Esophagus squamous epithelium (tissue), 5 donors: ENCODE data around the gene BANF1. TPM values are rescaled to one million over a fixed set of nuclear protein-coding genes. Genes with fewer than 3 reads are reported as not detected.

Experiments
- DNase-seq: peaks from one replicate; lab custom pipeline; 2025; lab: John Stamatoyannopoulos, UW
- H3K27ac ChIP-seq, 4 donors: fragments of 200-600 bp; sonication (generic); one replicate each; pipeline ENCODE4 v1.5.1; 2016 to 2019; ENCODE audit warnings: mild to moderate bottlenecking in 1 of 4
- H3K27me3 ChIP-seq, 4 donors: fragments of 200-600 bp; sonication (generic); 1 replicate in 3 of 4; 2 replicates in 1 of 4; pipeline versions ENCODE4 v1.5.1 to v1.6.0; 2017 to 2021; ENCODE audit warnings: antibody characterized with exemption in 1 of 4
- H3K36me3 ChIP-seq, 3 donors: fragments of 200-600 bp; sonication (generic); one replicate each; pipeline ENCODE4 v1.5.1; 2016 to 2019
- H3K4me1 ChIP-seq, 3 donors: fragments of 200-600 bp; sonication (generic); one replicate each; pipeline ENCODE4 v1.5.1; 2017 to 2019
- H3K4me3 ChIP-seq, 4 donors: fragments of 200-600 bp; sonication (generic); 1 replicate in 3 of 4; 2 replicates in 1 of 4; pipeline ENCODE4 v1.5.1; 2016 to 2019; ENCODE audit warnings: mild to moderate bottlenecking in 2 of 4, moderate library complexity in 1 of 4
- H3K9me3 ChIP-seq, 3 donors: fragments of 200-600 bp; sonication (generic); one replicate each; pipeline ENCODE4 v1.5.1; 2016 to 2019
- POLR2A ChIP-seq, 4 donors: fragments of 450-650 bp; IDR thresholded peaks; one replicate each; pipeline ENCODE4 v1.6.1; 2017; ENCODE audit warnings: antibody characterized with exemption in 4 of 4, mild to moderate bottlenecking in 4 of 4, moderate library complexity in 3 of 4
- WGBS, 2 donors: methylation state at CpG; one replicate each; pipeline ENCODE4 v1.1.5; 2018; 5-methylcytosine and 5-hydroxymethylcytosine counted together
- intact Hi-C: fragments of 100-400 bp; cut with DNase I; formaldehyde crosslinking; loops from one replicate; pipeline ENCODE4 v1.15.0; 2022
- total RNA-seq, 4 donors: library from RNA; depleted of rRNA; stranded (reverse); fragments of >200 nt; gene quantifications; one replicate each; pipeline ENCODE4 v1.1.0, GENCODE V29; 2016
- TF ChIP-seq, protein P1 (sequence below), 6 experiments: fragments of 450-650 bp in 4 of 6; fragments of 200-600 bp in 2 of 6; sonication (generic) in 2 of 6; IDR thresholded peaks; one replicate each; pipeline ENCODE4 v1.5.1; 2016 to 2019; ENCODE audit warnings: antibody characterized with exemption in 6 of 6, mild to moderate bottlenecking in 4 of 6, moderate library complexity in 4 of 6
- donor health status: DM: yes; HTN: yes; CAD: no.

BANF1 gene
- total RNA-seq, 4 donors from 2014 or later: 29.1 to 52.3 (median 41.9) TPM

- Histone ChIP-seq H3K9me3 (no peaks in the 10 kb centered on the region), H3K4me1 (peaks cover 8 to 17% (median 9%) of the 10 kb centered on the region in 3 donors), H3K4me3 (no peak within 1 kb of the TSS), H3K27ac (no peak within 1 kb of the TSS), H3K36me3 (no peaks in the 10 kb centered on the region), H3K27me3 (peaks cover 0 to 16% (median 0%) of the 10 kb centered on the region in 4 donors)
- no peak for TF ChIP-seq POLR2A (IDR thresholded peaks at IDR 0.05)
- WGBS, 2 donors: 85 to 91% methylated on average over 14 to 17 of the region's 18 CpGs
- DNase-seq: no peak
- intact Hi-C loops: no loop called here
Measured at GRCh38 chr11:66026017-66026529, 23.8 kb downstream of the BANF1 start, which contains the start of gene CATSPER1. CATSPER1 (minus strand) TSS chr11:66026479; CDS start chr11:66026379, 100 bp downstream.

DNA sequence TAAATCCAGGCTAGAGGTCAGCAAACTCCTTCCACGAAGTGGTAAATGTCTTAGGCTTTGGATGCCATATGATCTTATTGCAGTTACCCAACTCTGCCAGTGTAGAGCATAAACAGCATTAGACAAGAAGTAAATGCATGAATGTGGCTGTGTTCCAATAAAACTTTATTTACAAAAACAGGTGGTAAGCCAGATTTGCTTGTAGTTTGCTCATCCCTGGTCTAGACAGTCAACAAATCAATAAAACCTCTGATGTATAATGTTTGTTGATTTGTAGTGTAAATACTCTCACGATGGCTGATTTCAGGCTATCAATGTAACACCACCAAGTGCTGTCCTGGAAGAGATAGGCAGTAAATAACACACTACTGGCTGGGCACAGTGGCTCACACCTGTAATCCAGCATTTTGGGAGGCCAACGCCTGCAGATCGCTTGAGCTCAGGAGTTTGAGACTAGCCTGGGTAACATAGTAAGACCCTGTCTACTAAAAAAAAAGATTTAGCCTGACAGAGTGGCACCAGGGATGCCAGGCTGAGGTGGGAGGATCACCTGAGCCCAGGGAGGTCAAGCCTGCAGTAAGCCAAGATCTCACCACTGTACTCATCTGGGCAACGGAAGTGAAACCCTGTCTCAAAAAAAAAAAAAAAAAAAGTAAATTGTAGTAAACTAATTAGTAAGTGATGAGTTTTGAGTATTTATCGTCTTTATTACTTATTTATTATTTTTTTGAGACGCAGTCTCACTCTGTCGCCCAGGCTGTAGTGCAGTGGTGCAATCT, 30.8 kb downstream of the BANF1 start:
- TF ChIP-seq, protein P1, sequence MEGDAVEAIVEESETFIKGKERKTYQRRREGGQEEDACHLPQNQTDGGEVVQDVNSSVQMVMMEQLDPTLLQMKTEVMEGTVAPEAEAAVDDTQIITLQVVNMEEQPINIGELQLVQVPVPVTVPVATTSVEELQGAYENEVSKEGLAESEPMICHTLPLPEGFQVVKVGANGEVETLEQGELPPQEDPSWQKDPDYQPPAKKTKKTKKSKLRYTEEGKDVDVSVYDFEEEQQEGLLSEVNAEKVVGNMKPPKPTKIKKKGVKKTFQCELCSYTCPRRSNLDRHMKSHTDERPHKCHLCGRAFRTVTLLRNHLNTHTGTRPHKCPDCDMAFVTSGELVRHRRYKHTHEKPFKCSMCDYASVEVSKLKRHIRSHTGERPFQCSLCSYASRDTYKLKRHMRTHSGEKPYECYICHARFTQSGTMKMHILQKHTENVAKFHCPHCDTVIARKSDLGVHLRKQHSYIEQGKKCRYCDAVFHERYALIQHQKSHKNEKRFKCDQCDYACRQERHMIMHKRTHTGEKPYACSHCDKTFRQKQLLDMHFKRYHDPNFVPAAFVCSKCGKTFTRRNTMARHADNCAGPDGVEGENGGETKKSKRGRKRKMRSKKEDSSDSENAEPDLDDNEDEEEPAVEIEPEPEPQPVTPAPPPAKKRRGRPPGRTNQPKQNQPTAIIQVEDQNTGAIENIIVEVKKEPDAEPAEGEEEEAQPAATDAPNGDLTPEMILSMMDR (IDR thresholded peaks at IDR 0.05): no peak
- TF ChIP-seq POLR2A (IDR thresholded peaks at IDR 0.05): no peak
- WGBS, 2 donors: 76% methylated on average over 5 to 8 of the region's 8 CpGs
- H3K9me3 ChIP-seq: no peaks in the 10 kb centered on the region
- no peaks in the 10 kb centered on the region for H3K4me1 ChIP-seq
- no peaks in the 10 kb centered on the region for H3K36me3 ChIP-seq
- intact Hi-C loops: no loop called here
- H3K27ac ChIP-seq: no peak overlapping the region
- DNase-seq: no peak
- H3K4me3 ChIP-seq: no peak overlapping the region
- H3K27me3 ChIP-seq: peaks cover 0 to 9% (median 0%) of the 10 kb centered on the region in 4 donors

DNA sequence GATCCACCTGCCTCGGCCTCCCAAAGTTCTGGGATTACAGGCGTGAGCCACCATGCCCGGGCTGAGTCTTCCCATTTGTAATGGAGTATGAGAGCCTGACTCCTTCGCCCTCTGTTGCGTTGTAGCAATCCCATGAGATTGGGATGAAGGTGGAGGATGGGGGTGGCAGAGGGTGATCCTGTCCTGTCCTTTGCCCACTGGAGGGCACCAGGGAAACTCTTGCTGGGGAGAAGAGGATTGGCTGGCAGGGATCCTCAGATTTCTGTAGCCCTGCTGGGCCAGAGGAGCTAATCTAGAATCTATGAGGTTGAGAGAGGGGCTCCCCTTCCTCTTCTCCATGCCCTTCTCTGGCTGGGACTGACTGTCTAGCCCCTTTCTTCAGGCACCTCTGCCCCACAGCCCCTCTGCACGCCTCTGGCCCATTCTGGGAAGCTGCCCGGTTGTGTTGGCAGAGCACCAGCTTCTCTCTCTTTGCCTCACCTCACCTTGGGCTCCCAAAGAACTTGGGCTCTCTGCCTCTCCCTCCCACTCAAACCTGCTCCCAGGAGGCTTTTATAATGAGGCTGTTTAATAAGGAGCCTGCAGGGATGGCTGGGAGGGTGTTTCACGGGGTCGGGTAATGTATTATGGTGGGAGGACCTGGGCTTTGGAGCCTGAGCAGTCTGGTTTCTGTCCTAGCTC, 33.5 kb downstream of the BANF1 start:
- Histone ChIP-seq H3K4me1 (no peaks in the 10 kb centered on the region), H3K27ac (no peak overlapping the region), H3K4me3 (no peak overlapping the region), H3K27me3 (peaks cover 0 to 18% (median 0%) of the 10 kb centered on the region in 4 donors), H3K9me3 (no peaks in the 10 kb centered on the region), H3K36me3 (no peaks in the 10 kb centered on the region)
- intact Hi-C loops: no loop called here
- DNase-seq: no peak
- WGBS, 2 donors: 67 to 76% methylated on average over 1 to 3 of the region's 9 CpGs
- TF ChIP-seq POLR2A (IDR thresholded peaks at IDR 0.05): no peak
- TF ChIP-seq, protein P1 (IDR thresholded peaks at IDR 0.05): no peak

DNA sequence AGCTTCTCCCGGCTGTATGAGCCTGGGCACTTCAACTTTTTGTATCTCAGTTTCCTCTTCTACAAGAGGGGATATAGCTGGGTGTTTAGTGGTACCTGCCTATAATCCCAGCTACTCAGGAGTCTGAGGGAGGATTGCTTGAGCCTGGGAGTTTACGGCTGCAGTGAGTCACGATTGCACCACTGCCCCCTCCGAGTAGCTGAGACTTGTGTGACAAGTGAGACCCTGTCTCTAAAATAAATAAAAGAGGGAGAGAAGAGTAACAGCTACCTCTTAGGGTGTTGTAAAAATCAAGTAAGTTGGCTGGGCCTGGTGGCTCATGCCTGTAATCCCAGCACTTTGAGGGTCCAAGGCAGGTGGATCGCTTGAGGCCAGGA, 34.0 kb downstream of the BANF1 start:
- Histone ChIP-seq H3K9me3 (no peaks in the 10 kb centered on the region), H3K4me1 (no peaks in the 10 kb centered on the region), H3K36me3 (no peaks in the 10 kb centered on the region), H3K27me3 (peaks cover 0 to 18% (median 0%) of the 10 kb centered on the region in 4 donors), H3K4me3 (no peak overlapping the region), H3K27ac (no peak overlapping the region)
- intact Hi-C loops: no loop called here
- TF ChIP-seq POLR2A (IDR thresholded peaks at IDR 0.05): no peak
- TF ChIP-seq, protein P1 (IDR thresholded peaks at IDR 0.05): no peak
- WGBS, 2 donors: 87 to 92% methylated on average over 2 to 4 of the region's 5 CpGs
- no peak for DNase-seq

DNA sequence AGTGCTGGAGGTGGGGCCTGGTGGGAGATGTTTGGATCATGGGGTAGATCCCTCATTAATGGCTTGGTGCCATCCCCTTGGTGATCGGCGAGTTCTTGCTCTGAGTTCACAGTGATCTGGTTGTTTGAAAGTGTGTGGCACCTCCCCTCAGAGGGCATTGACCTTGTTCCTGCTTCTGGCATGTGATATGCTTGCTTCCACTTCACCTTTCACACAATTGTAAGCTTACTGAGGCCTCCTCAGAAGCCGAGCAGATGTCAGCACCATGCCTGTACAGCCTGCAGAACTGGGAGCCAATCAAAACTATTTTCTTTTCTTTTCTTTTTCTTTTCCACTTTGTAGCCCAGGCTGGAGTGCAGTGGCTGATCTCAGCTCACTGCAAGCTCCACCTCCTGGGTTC, 35.0 kb downstream of the BANF1 start:
- DNase-seq: no peak
- Histone ChIP-seq H3K27ac (no peak overlapping the region), H3K36me3 (no peaks in the 10 kb centered on the region), H3K27me3 (peaks cover 0 to 18% (median 0%) of the 10 kb centered on the region in 4 donors), H3K4me1 (no peaks in the 10 kb centered on the region), H3K9me3 (no peaks in the 10 kb centered on the region), H3K4me3 (no peak overlapping the region)
- intact Hi-C loops: no loop called here
- no peak for TF ChIP-seq POLR2A (IDR thresholded peaks at IDR 0.05)
- TF ChIP-seq, protein P1 (IDR thresholded peaks at IDR 0.05): no peak
- WGBS, 2 donors: 83 to 86% methylated on average over 3 of the region's 3 CpGs
